Stimulated activated CD8-positive, alpha-beta memory T cell treated with anti-CD3 and anti-CD28 coated beads, Interleukin-15, amount 100 ng/mL, for 4 hours (primary cell): Measurements from ENCODE around the gene SEH1L.
"Not testable (repeated sequence)": the region's sequence is repeated elsewhere in the genome, so short reads cannot be mapped to it uniquely, and the experiment has no call there.

Experiments
- DNase-seq, 2 donors: peaks; one replicate each; pipeline ENCODE4 v3.0.0-alpha.2; 2020; ENCODE audit warnings: low read depth in 2 of 2

SEH1L gene

GRCh38 chr18:12995952-12996477 is 48.2 kb downstream of the SEH1L start:
- no peak for DNase-seq

- DNase-seq: no peak
Measured at GRCh38 chr18:12996661-12997292, 49.0 kb downstream of the SEH1L start.

- DNase-seq: not testable (repeated sequence)
Measured at GRCh38 chr18:12997330-12997729, 49.5 kb downstream of the SEH1L start.

- DNase-seq: no peak
Measured at GRCh38 chr18:12998332-12999060, 50.7 kb downstream of the SEH1L start.

DNA sequence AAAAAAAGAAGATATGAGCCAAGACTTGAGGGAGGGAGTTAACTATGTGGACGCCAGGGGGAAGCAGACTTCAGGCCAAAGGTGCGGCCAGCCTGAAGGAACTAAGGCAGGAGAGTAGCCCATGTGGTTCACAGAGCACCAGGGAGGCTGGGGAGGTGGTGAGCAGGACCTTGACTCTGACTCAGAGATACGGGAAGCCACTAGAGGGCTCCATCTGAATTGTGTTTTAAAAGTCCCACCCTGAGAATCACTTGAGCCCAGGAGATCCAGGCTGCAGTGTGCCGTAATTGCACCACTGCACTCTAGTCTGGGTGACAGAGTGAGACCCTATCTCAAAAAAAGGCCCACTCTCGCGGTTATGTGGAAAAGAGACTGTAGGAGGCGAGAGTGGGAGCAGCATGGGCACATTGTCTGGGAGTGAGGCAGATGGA is 55.7 kb downstream of the SEH1L start:
- DNase-seq: no peak

- no peak for DNase-seq
Measured at GRCh38 chr18:13004396-13004795, 56.6 kb downstream of the SEH1L start.

- DNase-seq: no peak
Measured at GRCh38 chr18:13005289-13005688, 57.5 kb downstream of the SEH1L start.

- DNase-seq: no peak
Measured at GRCh38 chr18:13006531-13007247, 58.9 kb downstream of the SEH1L start.

DNA sequence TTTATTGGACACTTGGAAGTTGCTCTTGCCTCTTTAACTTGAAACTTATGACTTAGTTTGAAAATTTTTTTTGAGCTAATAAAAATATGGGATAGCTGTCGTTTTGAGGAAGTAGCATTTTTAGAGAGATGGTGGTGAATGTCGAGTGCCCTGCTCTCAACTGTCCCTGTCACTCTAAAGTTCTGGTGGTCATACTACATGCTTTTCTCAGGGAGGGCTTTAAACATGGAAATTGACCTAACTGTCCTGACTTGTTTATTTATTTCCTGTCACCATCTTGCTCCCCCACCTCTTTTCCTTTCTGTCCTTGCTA is 59.4 kb downstream of the SEH1L start:
- DNase-seq: no peak

DNA sequence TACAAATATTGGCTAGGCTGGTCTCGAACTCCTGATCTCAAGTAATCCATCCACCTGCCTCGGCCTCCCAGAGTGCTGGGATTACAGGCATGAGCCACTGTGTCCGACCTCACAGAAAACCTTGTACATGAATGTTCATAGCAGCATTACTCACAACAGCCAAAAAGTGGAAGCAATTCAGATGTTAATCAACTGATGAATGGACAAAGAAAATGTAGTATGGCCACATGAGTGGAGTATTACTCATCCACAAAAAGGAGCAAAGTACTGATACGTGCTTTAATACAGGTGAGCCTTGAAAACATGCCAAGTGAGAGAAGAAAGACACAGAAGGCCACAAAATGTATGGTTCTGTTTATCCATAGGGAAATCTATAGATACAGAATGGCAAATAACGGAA is 63.9 kb downstream of the SEH1L start:
- no peak for DNase-seq

DNA sequence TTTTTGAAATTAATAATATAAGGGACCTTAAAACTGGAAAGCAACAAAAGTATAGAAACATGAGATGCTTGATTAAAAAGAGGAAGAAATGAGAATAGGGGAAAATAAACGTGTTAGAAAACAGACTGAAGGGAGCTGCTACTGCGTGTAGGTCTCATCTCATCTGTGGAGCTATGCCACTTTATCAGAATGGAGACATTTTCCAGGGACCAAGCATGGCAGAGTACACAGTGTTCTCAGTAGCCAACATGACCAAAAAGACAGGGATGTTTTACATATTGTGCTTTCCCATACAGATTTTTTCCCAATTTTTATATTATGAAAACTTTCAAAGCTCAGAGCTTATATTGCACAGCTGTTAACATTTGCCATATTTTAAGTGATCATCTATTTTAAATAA is 66.4 kb downstream of the SEH1L start:
- DNase-seq: no peak

DNA sequence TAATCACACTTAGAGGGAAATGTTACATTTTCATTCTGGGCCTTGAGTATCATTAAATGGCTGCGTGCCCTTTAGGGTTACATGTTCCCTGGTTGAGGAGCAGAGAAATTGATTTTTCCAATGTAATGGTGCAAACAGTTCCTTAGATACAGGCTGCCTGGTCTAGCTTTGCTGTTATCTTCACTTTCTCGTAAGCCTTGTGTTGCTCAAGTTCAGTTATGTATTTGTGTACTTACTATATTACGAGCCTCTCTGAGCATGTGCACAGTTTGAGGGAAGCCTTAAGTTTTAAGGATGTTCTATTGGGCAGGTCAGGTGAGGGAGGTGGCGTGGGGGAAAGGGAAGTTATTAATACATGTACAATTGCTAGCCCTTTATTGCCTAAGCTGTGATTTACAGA is 67.0 kb downstream of the SEH1L start:
- DNase-seq: no peak

GRCh38 chr18:13017247-13017875 is 69.5 kb downstream of the SEH1L start:
- DNase-seq: no peak

GRCh38 chr18:13018374-13018773 is 70.6 kb downstream of the SEH1L start:
- no peak for DNase-seq

GRCh38 chr18:13019301-13019700 is 71.5 kb downstream of the SEH1L start:
- no peak for DNase-seq

DNA sequence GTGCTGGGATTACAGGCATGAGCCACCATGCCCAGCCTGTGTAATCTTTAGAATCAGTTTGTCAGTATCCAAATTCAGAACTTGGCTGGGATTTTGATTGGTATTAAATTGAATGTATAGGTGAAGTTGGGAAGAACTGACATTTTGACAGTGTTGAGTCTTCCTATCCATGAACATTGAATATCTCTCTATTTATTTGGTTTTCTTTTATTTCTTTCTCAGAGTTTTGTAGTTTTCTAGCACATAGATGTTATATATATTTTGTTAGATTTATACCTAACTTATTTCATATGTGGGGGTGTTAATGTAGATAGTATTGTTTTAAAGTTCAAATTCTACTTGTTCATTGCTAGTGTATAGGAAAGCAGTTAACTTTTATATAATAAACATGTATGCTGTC is 74.8 kb downstream of the SEH1L start:
- no peak for DNase-seq

GRCh38 chr18:13025233-13025632 is 77.4 kb downstream of the SEH1L start:
- DNase-seq: no peak

GRCh38 chr18:13026583-13027270 is 78.9 kb downstream of the SEH1L start:
- DNase-seq: no peak

DNA sequence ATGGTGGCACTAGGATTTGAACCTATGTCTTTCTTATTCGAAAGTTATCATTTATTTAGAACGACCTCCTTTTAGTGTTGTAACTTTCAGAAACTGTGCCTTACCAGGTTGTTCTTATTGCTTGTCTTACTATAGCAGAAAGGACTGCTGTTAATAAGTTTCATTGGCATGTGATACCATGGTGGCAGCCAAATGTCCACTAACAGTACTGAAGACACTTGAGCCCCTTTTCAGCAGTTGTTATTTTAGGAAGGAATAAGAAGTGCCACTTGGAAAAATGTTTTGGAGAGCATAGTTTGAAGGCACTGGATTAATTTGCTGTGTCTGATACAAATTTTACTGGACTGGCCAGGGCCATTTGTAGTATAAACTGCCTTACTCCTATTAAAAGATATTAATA is 81.1 kb downstream of the SEH1L start:
- no peak for DNase-seq

DNA sequence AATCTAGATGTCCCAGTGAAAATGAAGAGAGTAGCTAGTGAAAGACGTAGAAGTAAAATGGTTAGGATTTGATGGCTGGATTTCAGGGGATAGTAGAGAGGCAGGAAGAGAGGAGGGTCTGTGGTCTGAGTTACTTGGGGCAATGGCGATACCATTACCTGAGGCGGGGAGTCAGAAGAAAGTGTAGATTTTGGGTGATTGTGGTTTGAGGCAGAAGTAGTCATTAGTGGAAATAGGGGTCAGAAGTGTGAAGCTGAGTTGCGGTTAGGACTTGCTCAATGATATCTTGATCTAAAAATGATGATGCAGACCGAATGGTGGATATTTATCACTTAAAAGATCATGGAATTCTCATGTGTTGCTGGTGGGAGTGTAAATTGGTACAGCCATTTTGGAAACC is 84.4 kb downstream of the SEH1L start:
- DNase-seq: no peak

- DNase-seq: no peak
Measured at GRCh38 chr18:13035249-13035914, 87.6 kb downstream of the SEH1L start.
